SK-N-DZ (cell line): ENCODE measurements around the gene RBCK1.
A peak's percentile ranks its signal among the peaks of the same experiment; 100 is the strongest.

Experiments
- DNase-seq: peaks from one replicate; pipeline ENCODE4 v3.0.0-alpha.2; 2015; ENCODE audit warnings: low spot score

RBCK1 gene

DNA sequence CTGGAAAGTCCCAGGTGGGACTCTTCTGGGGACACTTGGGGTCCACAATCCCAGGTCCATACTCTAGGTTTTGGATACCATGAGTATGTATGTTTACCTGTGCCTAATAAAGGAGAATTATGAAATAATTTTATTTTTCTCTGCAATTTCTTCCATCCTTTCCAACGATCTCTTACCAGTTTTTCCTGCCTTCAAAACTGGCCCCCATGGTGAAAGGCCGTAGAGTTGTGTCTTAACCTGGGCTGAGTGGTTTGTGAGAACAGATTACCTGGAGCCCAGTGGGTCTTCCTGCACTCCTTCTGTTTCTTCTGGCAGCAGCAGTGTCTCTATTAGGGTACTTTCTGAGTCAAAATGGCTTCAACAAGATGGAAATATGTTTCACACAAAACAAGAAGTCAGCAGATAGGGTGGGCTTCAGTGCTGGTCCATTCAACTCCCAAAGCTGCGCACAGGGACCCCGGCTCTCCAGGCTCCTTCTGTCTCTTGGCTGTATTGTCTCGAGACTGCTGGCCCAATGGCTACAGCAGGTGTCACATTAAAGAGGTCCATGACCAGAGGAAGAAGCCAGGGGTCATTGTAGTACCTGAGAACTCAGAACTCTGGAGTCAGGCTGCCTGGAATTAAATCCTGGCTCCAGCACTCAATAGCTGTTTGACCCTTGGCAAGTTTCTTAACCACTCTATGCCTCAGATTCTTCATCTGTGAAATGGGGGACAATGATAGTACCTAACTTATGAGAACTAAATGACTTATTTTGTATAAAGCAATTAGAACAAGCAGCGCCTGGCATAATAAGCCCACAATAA lies 10.5 kb upstream of the RBCK1 start:
- DNase-seq, result no peak

DNA sequence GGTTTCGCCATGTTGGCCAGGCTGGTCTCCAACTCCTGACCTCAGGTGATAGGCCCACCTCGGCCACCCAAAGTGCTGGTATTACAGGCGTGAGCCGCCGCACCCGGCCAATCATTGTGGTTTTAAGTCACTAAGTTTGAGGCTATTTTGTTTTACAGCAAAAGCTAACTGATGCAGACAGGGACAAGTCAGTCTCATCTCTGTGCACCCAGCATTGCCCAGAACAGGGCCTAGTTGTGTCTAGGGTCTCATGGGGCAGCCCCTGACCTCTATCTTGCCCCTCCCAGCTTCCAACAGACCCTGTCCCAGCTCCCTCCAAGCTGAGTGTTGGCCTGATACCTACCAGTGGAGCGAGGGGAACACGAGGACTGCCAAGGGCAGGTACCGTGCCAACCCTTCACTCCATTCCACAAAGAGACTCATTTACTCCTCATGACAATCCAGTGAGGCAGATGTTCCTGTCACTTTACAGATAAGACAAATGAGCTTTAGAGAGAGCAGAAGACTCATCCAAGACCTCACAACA lies 8.9 kb upstream of the RBCK1 start:
- no peak for DNase-seq

DNA sequence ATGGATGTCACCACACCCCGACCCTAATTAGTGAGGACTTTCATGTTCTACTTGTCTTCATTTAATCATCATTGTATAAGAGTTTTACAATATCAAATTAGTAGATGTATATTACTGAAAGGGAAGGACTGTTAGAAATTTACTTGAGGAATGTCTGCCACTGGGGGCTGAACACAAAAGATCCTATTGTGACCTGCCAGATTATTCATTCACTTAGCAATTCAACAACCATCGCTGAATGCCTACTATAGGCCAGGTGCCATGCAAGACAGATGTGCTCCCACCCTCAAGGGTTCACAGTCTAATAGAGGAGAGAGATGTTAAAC lies 8.0 kb upstream of the RBCK1 start:
- DNase-seq, result no peak

DNA sequence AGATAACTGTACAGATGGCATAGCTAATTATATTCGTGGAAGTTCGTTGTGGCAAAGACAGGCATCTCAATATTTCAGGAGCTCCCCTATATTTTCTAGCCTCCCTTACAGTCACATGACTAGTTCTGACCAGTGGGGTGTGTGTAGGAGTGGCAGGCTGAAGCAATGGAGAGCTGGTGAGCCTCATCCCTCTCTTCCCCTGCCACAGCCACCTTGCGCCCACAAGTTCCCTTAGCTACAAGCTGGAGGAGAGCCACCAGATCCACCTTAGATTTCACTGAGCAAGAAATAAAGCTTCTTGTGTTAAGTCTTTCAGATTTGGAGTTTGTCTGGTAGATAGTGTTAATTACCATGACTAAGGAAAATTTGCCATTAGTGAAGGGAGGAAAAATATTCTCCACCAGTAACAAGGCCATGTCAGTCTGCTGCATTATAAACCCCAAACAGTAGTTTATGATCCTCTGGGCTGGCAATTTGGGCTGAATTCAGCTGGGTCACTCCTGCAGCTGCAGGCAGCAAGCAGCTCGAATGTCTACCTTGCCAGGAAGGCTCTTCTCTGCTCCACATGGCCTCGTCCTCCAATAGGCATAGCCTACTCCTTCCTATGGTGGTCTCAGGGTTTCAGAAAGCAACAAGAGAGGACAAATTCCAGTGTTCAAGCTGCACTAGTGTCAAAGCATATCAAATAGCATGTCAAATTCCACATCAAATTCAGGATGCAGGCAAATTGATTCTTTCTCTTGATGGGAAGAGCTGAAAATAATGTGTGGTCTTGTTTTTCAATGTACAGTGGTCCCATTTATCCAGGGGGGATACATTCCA lies 7.4 kb upstream of the RBCK1 start:
- DNase-seq, result no peak

GRCh38 chr20:401682-402495 lies 6.2 kb upstream of the RBCK1 start:
- DNase-seq, result no peak

DNA sequence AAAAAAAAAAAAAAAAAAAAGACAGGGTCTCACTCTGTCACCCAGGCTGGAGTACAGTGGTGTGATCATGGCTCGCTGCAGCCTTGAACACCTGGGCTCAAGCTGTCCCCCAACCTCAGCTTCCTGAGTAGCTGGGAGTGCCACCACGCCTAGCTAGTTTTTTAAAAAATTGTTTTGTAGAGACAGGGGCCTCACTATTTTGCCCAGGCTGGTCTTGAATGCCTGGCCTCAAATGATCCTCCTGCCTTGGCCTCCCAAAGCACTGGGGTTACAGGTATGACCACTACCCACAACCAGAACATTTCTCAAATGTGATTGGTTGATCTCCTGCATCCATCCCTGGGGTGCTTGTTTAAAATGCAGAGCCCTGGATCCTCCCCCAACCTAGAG lies 5.6 kb upstream of the RBCK1 start:
- no peak for DNase-seq

DNA sequence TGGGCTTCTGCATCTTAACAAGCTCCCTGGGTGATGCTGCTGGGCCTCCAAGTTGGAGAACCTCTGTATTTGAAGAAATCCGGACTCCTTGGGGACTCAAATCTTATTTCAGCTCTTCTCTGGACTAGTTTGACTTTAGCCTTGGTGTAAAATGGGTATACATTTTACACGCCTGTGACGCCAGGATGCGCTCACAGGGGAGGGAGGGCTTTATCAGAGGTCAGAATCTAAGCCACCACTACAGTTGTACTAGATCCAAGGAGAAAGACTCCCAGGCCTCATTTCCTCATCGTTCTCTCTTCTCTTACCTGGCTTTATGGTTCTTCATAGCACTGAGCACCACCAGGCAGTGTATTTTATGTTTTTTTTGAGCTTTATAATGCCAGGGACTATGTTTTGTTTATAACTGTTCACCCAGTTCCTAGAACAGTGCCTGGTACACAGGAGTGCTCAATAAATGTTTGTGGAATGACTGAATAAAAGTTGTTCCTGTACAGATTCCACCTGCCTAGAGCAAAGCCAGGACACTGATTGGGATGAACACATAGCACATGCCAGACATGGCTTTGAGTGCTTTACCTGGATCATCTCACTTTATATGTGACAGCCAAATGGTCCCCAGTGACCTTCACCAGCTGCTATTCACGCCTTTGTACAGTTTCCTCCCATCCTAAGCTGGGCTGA lies 5.1 kb upstream of the RBCK1 start:
- DNase-seq, result peak; percentile 38

DNA sequence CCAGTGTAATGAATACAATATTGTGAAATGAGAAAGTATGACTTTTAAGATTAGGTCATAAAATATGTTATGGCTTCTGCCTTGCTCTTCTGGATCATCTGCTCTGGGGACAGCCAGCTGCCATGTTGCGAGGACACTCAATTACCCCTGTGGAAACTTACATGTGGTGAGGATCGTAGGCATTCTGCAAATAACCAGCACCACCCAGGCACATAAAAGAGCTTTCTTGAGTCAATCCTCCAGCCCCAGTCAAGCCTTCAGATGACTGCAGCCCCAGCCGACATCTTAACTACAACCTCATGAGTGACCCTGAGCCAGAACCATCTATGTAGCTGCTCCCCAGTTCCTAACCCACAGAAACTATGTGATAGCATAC lies 4.5 kb upstream of the RBCK1 start:
- no peak for DNase-seq

- DNase-seq, result no peak
These were observed 4.0 kb upstream of the RBCK1 start for GRCh38 chr20:404088-404487.

DNA sequence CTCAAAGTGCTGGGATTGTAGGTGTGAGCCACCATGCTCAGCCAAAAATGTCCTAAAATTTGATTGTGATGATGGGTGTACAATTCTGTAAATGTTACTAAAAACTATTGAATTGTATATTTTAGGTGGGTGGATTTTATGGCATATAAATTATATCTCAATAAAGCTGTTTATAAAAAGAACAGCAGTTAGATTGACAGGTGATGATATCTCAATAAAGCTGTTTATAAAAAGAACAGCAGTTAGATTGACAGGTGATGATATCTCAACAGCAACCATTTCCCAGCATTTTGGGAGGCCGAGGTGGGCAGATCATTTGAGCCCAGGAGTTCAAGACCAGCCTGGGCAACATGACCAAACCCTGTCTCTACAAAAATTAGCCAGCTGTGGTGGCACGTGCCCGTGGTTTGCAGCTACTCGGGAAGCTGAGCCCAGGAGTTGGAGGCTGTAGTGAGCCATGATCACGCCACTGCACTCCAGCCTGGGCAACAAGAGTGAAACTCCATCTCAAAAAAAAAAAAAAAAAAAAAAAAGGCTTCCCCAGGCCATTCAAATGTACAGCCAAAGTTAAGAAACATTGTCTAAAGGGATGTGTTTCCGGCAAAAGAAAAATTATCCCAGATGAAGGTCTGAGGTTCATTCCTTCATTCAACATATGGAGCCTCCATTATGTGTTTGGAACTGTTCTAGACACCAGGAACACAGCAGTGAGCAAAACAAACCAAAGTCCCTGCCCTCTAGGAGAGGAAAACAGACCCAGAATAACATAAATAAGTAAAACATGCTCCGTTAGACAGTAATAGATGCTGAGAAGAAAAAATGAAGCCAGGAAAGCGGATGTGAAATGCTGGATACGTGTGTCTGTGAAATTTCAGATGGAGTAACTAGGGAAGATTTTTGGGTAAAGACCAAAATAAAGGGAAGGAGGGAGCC lies 1.6 kb upstream of the RBCK1 start:
- no peak for DNase-seq

DNA sequence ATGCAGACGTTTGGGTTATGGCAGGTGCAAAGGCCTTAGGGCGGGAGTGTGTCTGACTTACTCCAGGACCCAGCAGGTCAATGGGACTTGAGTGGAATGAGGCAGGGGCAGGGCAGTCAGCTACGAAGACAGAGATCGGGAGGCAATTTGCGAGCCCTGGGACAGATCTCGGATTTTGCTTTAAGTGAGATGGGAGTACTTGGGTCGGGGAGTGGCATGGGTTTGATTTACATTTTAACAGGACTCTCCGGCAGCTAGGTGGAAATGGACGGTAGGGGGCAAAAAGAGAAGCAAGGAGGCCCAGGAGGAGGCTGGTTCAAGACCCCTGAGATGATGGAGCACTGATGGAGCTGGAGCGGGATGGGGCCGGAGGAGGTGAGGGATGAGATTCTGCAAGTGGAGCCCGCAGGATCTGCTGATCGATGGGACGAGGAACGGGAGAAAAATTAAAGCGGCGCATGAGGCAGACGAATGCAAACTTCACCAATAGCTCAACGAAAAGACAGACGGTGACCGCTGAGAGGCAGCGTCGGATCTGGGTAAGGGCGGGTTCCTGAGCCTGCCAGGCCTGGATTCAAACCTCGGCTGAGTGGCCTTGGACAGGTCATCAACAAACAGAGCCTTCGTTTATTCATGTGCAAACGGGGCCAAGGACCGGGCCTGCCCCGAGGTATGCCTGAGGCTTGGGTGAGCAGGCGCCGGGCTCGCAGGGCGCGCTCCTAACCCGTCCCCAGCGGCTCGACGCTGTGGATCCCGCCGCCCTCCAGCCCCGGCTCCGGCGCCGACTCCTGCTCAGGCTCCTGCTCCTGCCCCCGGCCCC lies 756 bp upstream of the RBCK1 start:
- peak; percentile 84 for DNase-seq

DNA sequence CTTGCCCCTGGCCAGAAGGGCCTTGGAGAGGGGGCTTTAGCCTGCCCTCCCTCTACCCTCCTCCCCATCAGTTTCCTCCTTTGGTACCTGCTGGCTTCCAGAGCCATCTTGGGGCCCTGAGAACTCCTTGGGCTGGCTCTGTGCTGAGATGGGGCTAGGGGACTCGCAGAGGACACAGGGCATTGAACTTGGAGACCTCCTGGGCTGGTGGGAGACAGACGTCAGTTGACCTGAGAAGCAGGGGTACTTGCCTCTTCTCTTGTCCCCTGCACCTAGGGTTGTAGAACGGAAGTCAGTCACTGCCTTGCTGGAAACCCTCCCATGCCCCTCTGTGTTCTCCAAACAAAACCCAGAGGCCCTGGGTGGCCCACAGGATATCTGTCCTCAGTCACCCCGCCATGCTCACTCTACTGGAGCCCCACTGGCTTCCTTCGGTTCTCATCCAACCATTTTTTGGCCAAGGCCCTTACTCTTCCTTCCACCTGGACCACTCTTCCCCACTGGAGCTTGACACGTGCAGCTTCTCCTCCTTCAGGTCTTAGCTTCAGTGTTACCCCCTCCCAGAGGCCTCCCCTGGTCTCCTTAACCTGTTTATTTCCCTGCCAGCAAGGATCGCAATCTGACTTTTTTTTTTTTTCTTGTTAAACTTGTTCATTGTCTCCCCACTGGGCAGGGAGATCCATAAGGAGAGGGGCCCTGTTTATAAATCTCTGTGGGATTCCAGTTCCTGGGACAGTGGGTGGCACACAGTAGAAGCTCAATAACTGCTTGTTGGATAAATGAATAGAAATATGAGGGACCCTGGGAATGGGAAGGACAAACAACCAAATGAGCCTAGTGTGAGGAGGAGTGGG lies 971 bp downstream of the RBCK1 start:
- no peak for DNase-seq

GRCh38 chr20:409697-410559 lies 1.8 kb downstream of the RBCK1 start:
- DNase-seq, result no peak

DNA sequence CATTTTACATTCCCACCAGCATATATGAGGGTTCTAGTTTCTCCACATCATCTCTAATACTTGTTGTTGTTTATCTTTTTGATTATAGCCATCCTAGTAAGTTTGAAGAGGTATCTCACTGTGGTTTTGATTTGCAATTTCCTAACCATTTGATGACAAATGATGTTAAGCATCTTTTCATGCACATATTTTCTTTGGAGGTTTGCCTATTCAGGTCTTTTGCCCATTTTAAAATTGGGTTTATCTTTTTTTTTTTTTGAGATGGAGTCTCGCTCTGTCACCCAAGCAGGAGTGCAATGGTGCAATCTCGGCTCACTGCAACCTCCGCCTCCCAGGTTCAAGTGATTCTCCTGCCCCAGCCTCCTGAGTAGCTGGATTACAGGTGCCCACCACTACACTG lies 4.0 kb downstream of the RBCK1 start:
- no peak for DNase-seq

DNA sequence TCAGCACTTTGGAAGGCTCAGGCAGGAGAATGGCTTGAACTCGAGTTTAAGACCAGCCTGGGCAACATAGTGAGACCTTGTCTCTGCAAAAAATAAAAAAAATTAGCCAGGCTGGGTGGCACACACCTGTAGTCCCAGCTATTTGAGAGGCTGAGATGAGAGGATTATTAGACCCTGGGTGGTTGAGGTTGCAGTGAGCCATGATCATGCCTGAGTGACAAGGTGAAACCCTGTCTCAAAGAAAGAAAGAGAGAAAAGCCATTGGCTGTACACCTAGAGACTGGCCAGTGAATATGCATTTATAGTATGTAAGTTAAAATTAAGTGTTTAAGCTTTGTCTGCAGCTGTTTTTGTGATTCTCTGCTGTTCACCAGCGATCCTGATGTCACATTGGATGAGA lies 6.1 kb downstream of the RBCK1 start:
- DNase-seq, result no peak

- DNase-seq, result no peak
These were observed 7.8 kb downstream of the RBCK1 start for GRCh38 chr20:415820-416322.
